Effector memory CD4-positive, alpha-beta T cell (primary cell): ENCODE results near the gene ATRIP.

ENCODE experiments used
- DNase-seq, 3 donors: peaks; one replicate each; pipeline ENCODE4 v3.0.0-alpha.2; 2020
- H3K27ac ChIP-seq: 2 replicates; pipeline ENCODE4 v1.7.0; 2013; ENCODE audit warnings: mild to moderate bottlenecking, low read length, moderate library complexity; ENCODE audit not compliant: insufficient read depth, poor library complexity, severe bottlenecking
- H3K27me3 ChIP-seq: replicated peaks from 2 replicates; pipeline ENCODE4 v1.7.0; 2013; ENCODE audit warnings: mild to moderate bottlenecking, low read length; ENCODE audit not compliant: insufficient read depth, control insufficient read depth, poor library complexity, severe bottlenecking
- H3K36me3 ChIP-seq: 2 replicates; pipeline ENCODE4 v1.7.0; 2013; ENCODE audit warnings: mild to moderate bottlenecking, low read length, moderate library complexity; ENCODE audit not compliant: control insufficient read depth, insufficient read depth
- H3K4me1 ChIP-seq: 2 replicates; pipeline ENCODE4 v1.7.0; 2013; ENCODE audit warnings: low read length, mild to moderate bottlenecking; ENCODE audit not compliant: control insufficient read depth, insufficient read depth, poor library complexity, severe bottlenecking
- H3K4me3 ChIP-seq: 2 replicates; pipeline ENCODE4 v1.7.0; 2013; ENCODE audit warnings: low read length, low read depth, mild to moderate bottlenecking; ENCODE audit not compliant: insufficient read depth, poor library complexity, severe bottlenecking
- H3K9me3 ChIP-seq: 2 replicates; pipeline ENCODE4 v1.7.0; 2013; ENCODE audit warnings: mild to moderate bottlenecking, low read length, moderate library complexity; ENCODE audit not compliant: control insufficient read depth

The ATRIP gene

DNA sequence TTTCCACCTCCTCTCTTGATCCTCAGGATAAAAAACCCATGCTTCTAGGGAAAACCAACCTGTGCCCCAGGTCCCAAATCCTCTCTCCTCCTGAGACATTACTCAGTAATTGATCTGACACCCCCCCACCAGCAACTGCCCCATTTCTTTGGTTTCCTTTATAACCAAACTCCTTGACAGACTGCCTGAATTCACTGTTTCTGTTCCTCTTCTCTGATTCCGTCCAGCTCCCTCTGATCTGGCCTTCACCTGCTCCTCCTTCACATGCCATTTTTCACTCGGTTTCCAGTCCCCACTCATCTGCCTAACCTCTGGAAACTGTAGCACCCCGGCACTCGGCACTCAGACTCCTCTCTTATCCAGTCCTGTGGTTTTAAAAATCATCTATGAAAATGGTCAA lies 8.7 kb upstream of the ATRIP start:
- H3K4me1 ChIP-seq: peaks cover 8% of the 10 kb centered on the region

DNA sequence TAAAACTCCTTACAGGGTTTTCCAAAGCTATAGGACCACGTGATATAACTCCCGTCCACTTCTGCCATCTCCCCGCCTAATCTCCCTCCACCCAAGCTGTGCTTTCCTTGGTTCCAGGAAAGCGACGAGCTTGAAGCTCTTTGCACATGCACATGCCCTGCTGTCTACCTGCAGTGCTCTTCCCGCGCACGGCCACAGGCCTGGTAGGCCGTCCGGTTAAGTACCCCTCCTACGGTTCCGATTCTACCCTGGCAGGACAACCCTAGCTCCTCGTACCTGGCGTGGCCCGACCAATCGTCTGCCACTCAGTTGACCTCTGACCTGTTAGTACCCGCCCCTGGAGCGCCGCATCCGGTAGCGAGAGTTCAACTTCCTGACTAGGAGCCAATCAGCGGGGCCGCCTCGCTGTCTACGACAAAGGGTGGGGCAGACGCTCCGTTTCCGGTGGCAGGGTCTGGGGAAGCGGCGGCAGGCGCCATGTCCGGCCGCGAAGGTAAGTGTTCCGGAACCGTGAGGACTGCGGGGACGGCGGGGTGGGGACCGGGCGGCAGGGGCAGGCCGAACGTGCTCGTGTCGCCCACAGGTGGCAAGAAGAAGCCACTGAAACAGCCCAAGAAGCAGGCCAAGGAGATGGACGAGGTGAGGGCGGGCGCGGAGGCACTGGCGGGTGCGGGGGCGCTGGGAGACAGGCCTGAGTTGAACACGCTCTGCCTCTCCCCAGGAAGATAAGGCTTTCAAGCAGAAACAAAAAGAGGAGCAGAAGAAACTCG lies 6.5 kb upstream of the ATRIP start, which contains the start of the genes CCDC51 and TMA7:
CCDC51 (minus strand) TSS at position 300 of the 770 bp plus-strand sequence. CDS start 4,991 bp downstream, outside the sequence.
TMA7 (plus strand) TSS at position 438 of the 770 bp plus-strand sequence; CDS start at position 478, 40 bp downstream.
- H3K9me3 ChIP-seq: no peaks in the 10 kb centered on the region
- DNase-seq: peak; percentile 96 to 98 (median 97)
- H3K36me3 ChIP-seq: peaks cover 12% of the 10 kb centered on the region
- peak within 1 kb of the TSS; percentile 84 for H3K4me3 ChIP-seq
- H3K27me3 ChIP-seq: no peaks in the 10 kb centered on the region
- H3K4me1 ChIP-seq: peaks cover 8% of the 10 kb centered on the region
- peak within 1 kb of the TSS; percentile 92 for H3K27ac ChIP-seq

More for the DNA sequence above, 8.7 kb upstream of the ATRIP start:
- DNase-seq: no peak
- Histone ChIP-seq H3K36me3 (peaks cover 8% of the 10 kb centered on the region), H3K4me3 (no peak overlapping the region), H3K27ac (no peak overlapping the region), H3K27me3 (no peaks in the 10 kb centered on the region), H3K9me3 (no peaks in the 10 kb centered on the region)

GRCh38 chr3:48440590-48440958 lies 6.0 kb upstream of the ATRIP start:
- Histone ChIP-seq H3K4me3 (peak overlapping the region; percentile 84), H3K27me3 (no peaks in the 10 kb centered on the region), H3K4me1 (peaks cover 8% of the 10 kb centered on the region), H3K36me3 (peaks cover 12% of the 10 kb centered on the region), H3K27ac (peak overlapping the region; percentile 92), H3K9me3 (no peaks in the 10 kb centered on the region)
- DNase-seq: peak in 1 of 3 donors; percentile 3

DNA sequence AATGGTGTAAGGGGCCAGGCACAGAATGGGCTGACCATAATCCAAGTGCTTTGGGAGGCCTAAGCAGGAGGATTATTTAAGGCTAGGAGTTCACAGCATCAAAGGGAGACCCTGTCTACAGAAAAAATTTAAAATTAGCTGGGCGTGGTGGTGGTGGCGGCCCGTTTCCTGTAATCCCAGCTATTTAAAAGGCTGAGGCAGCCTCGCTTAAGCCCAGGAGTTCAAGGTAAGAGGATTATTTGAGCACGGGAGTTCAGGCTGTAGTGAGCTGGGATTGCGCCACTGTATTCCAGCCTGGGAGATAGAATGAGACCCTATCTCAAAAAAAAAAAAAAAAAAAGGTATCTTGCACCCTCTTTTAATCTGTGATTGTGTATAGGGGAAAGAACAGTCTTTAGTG lies 4.6 kb upstream of the ATRIP start:
- Histone ChIP-seq H3K27ac (peak overlapping the region; percentile 92), H3K36me3 (peaks cover 12% of the 10 kb centered on the region), H3K4me3 (no peak overlapping the region), H3K4me1 (peaks cover 15% of the 10 kb centered on the region), H3K27me3 (no peaks in the 10 kb centered on the region), H3K9me3 (no peaks in the 10 kb centered on the region)
- DNase-seq: no peak

DNA sequence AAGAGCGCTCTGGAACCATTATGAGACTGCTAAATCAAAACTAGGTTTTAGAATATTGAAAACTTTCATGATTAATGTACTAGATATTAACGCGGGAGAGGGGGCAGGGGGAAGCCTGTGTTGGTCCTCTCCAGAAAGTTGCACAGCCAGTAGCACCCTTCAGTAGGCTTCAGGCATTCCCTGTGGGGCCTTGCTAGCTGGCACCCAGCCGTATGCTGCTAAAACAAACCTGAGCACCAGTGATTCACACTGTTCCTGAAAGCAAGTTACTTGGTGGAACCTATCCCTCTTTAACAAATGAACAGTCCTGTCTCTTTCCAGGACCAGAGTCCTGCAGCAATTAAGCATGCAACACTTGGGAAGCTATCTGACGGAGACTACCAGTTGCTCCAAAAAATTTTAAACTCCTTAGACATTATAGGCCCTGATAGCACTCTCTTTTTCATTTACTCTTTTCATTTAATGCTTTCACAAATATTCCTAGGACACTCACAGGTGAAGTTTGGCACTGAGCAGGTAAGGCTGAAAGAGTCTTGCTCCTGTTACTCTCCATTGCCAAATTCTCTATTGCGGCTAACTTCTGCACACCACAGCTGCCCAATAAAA lies 1.2 kb upstream of the ATRIP start:
- Histone ChIP-seq H3K36me3 (peaks cover 12% of the 10 kb centered on the region), H3K4me3 (no peak overlapping the region), H3K9me3 (no peaks in the 10 kb centered on the region), H3K27ac (peak overlapping the region; percentile 71), H3K27me3 (no peaks in the 10 kb centered on the region), H3K4me1 (peaks cover 22% of the 10 kb centered on the region)
- DNase-seq: no peak

DNA sequence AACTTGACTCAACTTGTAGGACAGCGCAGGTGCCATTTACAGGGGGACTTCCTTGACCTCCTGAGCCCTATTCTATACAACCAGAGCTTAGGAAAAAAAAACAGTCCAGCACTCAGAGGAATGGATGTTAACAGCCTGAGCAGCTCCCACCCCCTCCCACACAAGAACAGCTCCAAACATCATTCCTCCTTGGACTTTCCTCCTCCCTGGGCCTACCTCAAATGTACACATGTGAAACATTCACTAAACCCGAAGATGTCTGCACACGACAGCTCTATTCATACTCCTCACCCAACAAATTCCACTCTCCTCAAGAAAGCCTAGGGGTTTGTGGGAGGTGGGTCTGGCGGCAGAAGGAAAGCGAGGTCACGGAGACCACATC lies 503 bp upstream of the ATRIP start:
- Histone ChIP-seq H3K9me3 (no peaks in the 10 kb centered on the region), H3K4me3 (peak overlapping the region; percentile 58), H3K4me1 (peaks cover 22% of the 10 kb centered on the region), H3K27ac (peak overlapping the region; percentile 71), H3K36me3 (peaks cover 12% of the 10 kb centered on the region), H3K27me3 (no peaks in the 10 kb centered on the region)
- DNase-seq: no peak

GRCh38 chr3:48451270-48451669 lies 4.7 kb downstream of the ATRIP start:
- Histone ChIP-seq H3K9me3 (no peaks in the 10 kb centered on the region), H3K4me3 (no peak overlapping the region), H3K4me1 (peaks cover 8% of the 10 kb centered on the region), H3K27ac (no peak overlapping the region), H3K27me3 (no peaks in the 10 kb centered on the region), H3K36me3 (peaks cover 11% of the 10 kb centered on the region)
- DNase-seq: no peak

DNA sequence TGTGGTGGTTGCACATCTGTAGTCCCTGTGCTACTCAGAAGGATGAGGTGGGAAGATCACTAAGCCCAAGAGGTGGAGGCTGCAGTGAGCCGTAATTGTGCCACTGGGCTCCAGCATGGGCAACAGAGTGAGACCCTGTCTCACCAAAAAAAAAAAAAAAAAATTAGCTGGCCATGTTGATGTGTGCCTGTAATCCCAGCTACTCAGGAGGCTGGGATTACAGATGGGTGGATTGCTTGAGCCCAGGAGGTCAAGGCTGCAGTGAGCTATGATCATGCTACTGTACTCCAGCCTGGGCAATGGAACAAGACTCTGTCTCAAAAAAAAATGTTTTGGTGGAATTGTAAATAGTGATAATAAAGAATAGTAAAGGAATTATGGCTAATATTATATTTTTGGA lies 9.9 kb downstream of the ATRIP start:
- Histone ChIP-seq H3K27ac (no peak overlapping the region), H3K27me3 (no peaks in the 10 kb centered on the region), H3K9me3 (no peaks in the 10 kb centered on the region), H3K4me1 (no peaks in the 10 kb centered on the region), H3K4me3 (no peak overlapping the region), H3K36me3 (peaks cover 35% of the 10 kb centered on the region)
- DNase-seq: no peak

- no peak overlapping the region for H3K27ac ChIP-seq
- H3K9me3 ChIP-seq: no peaks in the 10 kb centered on the region
- H3K36me3 ChIP-seq: peaks cover 37% of the 10 kb centered on the region
These were observed 12.8 kb downstream of the ATRIP start for GRCh38 chr3:48459331-48459730.

More at GRCh38 chr3:48459331-48459730, 12.8 kb downstream of the ATRIP start:
- no peaks in the 10 kb centered on the region for H3K27me3 ChIP-seq
- H3K4me3 ChIP-seq: no peak overlapping the region
- H3K4me1 ChIP-seq: no peaks in the 10 kb centered on the region
- DNase-seq: no peak
